Activated CD4-positive, alpha-beta T cell treated with anti-CD3 and anti-CD28 coated beads, Interleukin-2, Interleukin-4, amounts not matched to agents 100 ng/mL and 50 ng/mL, durations not matched to agents 16 hours and 8 hours (primary cell): ENCODE data around the gene PRCC.

Experiments
- DNase-seq: peaks from one replicate; pipeline ENCODE4 v3.0.0-alpha.2; 2020; ENCODE audit warnings: low spot score

PRCC gene

DNA sequence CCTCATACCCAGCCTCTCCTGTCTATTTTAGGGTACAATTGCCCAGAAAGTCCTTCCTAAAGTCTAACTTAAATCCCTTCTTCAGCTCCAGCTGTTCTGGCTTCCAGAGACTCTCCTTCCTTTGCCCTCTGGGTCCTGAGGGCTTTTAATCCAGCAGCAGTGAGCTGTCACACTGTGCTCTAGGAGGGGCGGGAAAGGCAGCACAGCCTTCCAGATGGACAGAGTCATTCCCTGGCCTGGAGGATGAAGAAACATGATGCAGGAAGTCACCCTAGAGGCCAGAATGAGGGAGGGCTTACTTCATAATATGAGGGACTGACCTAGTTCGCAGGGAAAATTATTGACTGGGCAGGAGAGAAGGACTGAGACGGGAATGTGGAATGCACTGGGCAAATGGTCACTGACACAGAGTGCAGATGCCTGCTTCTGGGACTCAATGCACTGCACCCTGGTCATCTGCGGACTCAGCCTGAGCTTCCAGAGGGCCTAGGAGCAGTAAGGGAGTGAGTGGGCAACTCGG lies 48.0 kb downstream of the PRCC start:
- DNase-seq, result no peak

DNA sequence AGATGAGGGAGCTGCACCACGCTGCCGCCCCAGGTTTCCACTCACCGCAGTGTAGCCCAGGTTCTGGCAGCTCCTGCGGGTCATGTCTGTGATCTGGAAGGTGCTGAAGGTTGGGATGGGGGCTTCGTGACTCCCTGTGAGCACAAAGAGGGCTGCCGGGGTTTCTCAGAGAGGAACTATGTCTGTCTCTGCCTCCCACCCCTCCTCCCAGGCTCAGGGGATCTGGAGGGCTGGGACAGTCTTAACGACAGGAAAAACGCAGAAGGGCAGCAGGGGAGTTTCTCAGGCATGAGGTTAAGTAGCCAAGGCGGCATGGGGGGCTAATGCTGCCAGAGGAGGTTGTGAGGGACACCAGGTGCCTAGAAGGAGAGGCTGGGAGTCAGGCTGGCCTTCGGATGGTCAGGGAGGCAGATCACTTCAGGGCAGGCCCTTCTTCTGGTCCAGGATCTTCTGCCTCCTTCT lies 48.7 kb downstream of the PRCC start:
- DNase-seq, result no peak

DNA sequence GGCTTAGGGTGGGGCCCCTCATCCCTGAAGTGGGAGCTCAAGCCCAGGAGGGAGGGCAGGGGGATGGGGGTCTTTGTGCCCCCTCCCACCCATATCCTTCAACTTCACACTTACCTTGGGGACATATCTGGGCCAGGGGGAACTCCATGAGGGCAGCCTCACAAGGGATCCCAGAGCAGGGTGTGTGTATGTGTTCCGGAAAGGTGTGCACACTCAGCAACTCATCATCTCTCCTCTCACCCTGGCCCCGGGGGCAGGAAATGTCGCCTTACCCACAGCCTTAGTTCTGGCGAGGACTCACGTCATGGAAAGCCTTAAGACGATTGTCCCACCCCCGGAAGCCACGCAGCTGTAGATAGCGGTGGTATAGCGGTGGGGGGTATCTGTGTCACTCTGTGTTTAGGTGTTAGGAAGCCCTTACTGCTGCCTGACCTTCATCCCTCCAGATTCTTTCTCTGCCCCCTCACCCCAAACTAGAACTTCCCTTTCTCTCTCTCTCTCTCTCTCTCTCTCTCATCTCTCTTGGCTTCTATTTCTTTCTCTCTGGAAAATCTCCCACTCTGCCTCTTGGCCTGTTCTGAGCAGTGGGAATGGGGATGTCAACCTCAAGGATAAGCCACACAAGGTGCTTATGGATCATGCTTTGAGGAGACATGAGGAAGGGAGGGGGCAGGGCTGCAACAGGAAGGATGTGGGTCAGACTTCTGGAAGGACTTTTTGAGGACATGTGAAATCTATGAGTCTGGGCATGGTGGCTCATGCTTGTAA lies 49.4 kb downstream of the PRCC start, which contains the start of gene SH2D2A:
Gene SH2D2A (minus strand): TSS at position 288 of the 768 bp plus-strand sequence. CDS start 140 bp downstream, at position 148.
- peak; percentile 95 for DNase-seq

GRCh38 chr1:156821801-156822200 lies 54.5 kb downstream of the PRCC start:
- DNase-seq, result no peak

- DNase-seq, result no peak
Measured at GRCh38 chr1:156822680-156823079, 55.3 kb downstream of the PRCC start.

DNA sequence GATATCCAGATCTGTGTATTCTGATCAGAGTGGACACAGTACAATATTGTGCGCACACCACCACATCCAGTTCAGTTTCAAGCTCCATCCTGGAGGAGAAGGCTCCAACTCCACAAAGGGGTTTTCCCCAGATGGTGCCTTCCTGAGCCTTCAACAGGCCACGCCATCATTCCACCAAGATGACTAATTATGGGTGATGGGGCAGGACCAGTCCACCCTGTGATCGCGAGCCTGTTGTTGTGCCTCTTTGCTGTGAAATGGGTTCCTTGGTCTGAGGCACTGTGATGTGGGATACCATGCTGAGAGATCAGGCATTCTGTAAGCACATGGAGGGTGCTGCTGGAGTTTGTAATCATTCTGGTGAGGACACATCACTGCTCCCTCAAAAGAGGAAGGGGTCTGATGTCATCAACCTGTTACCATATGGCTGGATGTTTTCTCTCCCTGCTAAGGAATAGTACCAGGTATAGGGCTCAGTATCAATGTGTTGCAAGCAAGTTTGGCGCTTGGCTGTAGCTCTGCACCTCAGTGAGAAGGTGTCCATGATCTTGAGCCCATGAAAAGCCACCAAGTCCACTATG lies 56.0 kb downstream of the PRCC start:
- DNase-seq, result no peak

GRCh38 chr1:156826630-156827029 lies 59.3 kb downstream of the PRCC start:
- DNase-seq, result no peak

DNA sequence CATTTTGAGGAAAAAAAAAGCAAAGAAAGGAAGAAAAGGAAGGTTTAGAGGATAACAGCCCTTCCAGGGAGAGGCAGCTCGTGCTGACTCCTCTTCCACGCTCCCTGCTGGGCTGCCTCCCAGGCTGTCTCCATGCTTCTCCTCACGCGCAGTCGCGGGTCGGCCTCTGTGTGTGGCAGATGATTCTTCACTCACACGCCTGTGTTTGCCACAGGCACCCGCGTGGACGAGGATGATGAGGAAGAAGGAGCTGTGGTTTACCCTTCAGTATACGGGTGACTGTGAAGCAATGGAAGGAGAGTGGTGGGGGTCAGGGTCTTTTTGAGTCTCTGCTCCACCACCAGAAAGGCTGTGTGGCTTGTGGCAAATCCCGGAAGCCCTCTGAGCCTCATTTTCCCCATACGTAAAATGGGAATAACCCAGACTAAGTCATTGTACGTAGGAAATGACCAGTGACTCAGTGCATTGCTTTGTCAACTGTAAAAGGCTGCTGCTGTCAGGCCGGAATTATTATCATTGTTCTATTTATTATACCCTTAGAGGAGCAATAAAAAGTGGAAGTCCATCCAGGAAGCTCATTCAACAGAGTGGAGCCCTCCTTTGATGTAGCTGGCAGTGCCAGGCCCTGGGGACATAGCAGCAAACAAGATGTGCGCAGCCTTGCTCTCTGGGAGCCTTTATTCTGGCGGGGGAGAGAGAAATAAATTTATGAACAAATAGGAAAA lies 61.2 kb downstream of the PRCC start:
- no peak for DNase-seq

- DNase-seq, result no peak
Measured at GRCh38 chr1:156832434-156832833, 65.1 kb downstream of the PRCC start.

DNA sequence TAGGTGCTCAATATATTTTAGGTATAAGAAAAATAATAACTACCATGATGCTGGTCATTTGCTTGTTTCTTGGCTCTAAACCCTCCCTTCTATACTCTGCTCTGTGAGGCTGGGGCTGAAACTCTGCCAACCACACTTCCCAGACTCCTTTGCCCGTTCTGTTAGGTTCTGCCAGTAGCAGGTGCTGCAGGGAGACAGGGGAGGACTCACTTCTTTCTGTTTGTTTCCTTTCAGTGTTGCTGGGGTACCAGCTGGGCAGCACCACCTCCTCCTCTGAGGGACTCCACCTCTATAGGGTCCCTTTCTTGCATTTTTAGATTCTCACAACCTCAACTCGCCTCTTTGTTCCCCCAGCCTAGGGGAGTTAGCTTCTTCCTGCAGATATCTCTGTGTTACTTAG lies 66.3 kb downstream of the PRCC start:
- no peak for DNase-seq

- DNase-seq, result no peak
Measured at GRCh38 chr1:156834322-156834721, 67.0 kb downstream of the PRCC start.

GRCh38 chr1:156836041-156836654 lies 68.8 kb downstream of the PRCC start:
- DNase-seq, result peak; percentile 52

DNA sequence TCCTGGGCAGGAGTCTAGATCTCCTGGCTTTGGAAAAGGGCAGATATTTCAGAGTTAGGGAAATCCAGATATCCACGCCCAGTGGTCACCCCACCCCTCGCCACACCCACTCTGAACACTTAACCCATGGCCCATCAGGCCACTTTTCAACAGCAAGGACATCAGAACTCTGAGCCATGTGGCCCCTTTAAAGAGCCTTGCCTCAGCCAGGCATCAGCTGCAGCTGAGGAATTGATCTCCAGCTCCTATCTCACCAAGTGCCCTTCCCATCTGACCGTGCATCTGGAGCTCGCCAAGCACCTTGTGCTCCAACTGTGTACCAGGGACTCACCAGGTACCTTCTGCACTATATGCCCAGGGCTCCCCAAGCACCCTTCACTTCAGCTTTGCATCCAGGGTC lies 69.6 kb downstream of the PRCC start:
- DNase-seq, result no peak

DNA sequence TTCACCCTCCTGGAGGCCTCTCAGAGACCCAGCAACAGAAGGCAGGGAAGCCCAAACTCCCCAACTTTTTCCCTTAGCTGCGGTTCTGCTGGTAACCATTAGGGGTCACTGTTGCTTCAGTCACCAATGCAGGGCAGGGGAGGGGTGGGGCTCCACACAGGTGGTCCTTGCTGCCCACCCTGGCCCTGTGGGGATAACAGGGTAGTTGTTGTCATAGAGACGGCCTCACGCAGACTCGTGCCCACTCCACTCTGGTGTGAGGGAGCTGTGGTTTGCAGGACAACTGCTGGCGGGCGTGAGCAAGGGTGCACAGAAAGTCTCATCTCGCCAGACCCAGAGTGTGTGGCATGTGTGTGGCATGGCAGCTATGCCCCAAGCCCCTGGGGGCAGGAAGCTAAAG lies 71.6 kb downstream of the PRCC start:
- peak; percentile 49 for DNase-seq

DNA sequence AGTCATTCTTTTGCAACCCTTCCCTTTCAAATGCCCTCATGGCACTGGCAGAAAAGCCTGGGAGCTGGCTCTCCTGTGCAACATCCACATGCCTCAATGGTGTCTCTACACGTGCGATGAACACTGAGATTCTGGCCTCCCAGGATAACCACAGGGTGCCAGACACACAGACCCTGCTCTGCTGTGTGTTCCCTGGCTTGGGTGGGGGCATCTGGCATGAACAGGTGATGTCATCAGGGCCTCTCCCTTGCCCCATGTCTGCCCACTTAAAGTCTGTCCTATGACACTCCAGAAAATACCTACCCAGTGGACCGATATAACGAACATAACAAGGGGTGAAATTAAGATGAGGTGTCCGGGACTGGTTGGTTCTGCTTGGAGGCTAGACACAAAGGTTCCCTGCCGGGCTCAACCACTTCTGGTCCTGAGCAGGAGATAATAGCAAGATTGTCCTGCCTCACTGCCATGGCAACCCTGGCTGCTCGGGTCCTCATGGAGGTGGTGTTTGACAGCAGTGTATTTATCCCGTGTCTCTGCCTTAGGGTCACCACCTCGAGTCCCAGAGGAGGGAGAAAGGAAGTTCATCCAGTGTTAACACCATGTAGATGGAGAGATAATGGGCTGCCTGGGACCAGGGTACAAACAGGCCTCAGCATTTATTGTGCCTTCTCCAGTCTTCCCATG lies 72.2 kb downstream of the PRCC start:
- no peak for DNase-seq

- no peak for DNase-seq
Measured at GRCh38 chr1:156840186-156840897, 73.0 kb downstream of the PRCC start.

DNA sequence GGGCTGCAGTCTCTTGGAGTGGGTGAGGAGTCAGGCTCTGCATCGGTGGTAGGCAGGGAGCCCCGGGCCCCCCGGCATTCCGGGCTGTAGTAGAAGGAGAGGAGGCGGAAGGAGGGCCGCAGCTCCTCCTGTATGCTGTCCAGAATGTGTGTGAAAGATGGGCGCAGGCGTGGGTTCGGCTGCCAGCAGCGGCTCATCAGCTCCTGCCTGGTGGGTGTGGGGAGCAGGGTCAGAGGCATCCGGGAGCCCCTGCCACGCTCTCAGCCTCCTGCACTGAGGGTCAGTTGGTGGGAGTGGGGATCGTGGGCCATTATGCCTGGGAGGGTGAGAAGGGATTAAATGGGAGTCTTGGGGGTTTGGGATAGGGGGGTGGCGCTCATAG lies 73.6 kb downstream of the PRCC start:
- DNase-seq, result no peak

GRCh38 chr1:156841295-156841855 lies 74.0 kb downstream of the PRCC start:
- no peak for DNase-seq

- DNase-seq, result no peak
Measured at GRCh38 chr1:156842618-156843300, 75.4 kb downstream of the PRCC start.

DNA sequence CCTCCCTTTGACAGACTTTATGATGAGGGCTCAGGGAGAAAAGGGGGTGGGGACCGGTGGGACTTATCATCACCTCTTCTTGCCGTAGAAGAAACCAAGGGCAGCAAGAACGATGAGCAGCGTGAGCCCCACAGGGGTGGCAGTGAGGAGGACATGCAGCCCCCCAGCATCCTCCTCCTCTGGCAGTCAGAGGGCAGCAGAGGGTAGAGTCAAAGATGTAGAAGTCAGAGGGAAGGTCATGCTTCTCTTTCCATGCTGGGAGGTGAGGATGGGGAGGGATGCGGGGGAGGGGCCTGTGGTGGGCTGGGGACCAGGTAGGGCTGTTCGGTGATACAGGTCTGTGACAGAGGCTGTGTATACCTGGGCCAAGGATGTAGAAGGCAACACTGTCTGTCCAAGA lies 76.8 kb downstream of the PRCC start:
- DNase-seq, result no peak
